Bronchial epithelial cell (primary cell): ENCODE data around the gene HES4. TPM values are rescaled to one million over a fixed set of nuclear protein-coding genes. Genes with fewer than 3 reads are reported as not detected.

ENCODE experiments used
- DNase-seq: peaks from one replicate; pipeline ENCODE4 v3.0.0-alpha.2; 2010; ENCODE audit warnings: low read depth
- FAIRE-seq: peaks from 2 replicates; lab custom pipeline; 2011; peaks lifted over from hg19 to GRCh38; lab: Jason Lieb, UNC
- H3K27me3 ChIP-seq: 2 replicates; pipeline ENCODE4 v1.5.1; 2011; ENCODE audit warnings: low read length; ENCODE audit not compliant: control insufficient read depth, insufficient read depth
- H3K36me3 ChIP-seq: 2 replicates; pipeline ENCODE4 v1.5.1; 2011; ENCODE audit warnings: low read length; ENCODE audit not compliant: control insufficient read depth, insufficient read depth
- H3K4me3 ChIP-seq: 2 replicates; pipeline ENCODE4 v1.5.1; 2011; ENCODE audit warnings: mild to moderate bottlenecking, low read depth, low read length, control low read depth
- CTCF ChIP-seq: IDR thresholded peaks from 2 replicates; pipeline ENCODE4 v1.5.1; 2011; ENCODE audit warnings: mild to moderate bottlenecking, moderate library complexity, low read length, control low read depth, inconsistent platforms; ENCODE audit not compliant: insufficient read depth, severe bottlenecking
- total RNA-seq: library from RNA; depleted of rRNA; stranded (reverse); fragments of >200 nt; gene quantifications from 2 replicates; pipeline ENCODE4 v1.2.1, GENCODE V29; 2014

HES4 gene
- total RNA-seq, 1 donor from 2014 or later = 42.6 TPM

GRCh38 chr1:1024771-1025699 is 25.1 kb upstream of the HES4 start:
- Histone ChIP-seq H3K27me3 (no peaks in the 10 kb centered on the region), H3K36me3 (peaks cover 33% of the 10 kb centered on the region), H3K4me3 (peak overlapping the region; percentile 36)
- peak; percentile 83 for DNase-seq
- TF ChIP-seq CTCF = no peak
- no peak for FAIRE-seq

GRCh38 chr1:1024149-1024770 is 24.4 kb upstream of the HES4 start:
- no peak overlapping the region for H3K4me3 ChIP-seq
- H3K27me3 ChIP-seq = no peaks in the 10 kb centered on the region

GRCh38 chr1:1023700-1024099 is 23.8 kb upstream of the HES4 start:
- no peaks in the 10 kb centered on the region for H3K27me3 ChIP-seq
- no peak overlapping the region for H3K4me3 ChIP-seq
- TF ChIP-seq CTCF = no peak
- DNase-seq (no peak), FAIRE-seq (no peak)
- peaks cover 33% of the 10 kb centered on the region for H3K36me3 ChIP-seq

More at GRCh38 chr1:1024149-1024770, 24.4 kb upstream of the HES4 start:
- no peak for DNase-seq
- peak; percentile 75 for FAIRE-seq
- H3K36me3 ChIP-seq = peaks cover 33% of the 10 kb centered on the region
- TF ChIP-seq CTCF = no peak

GRCh38 chr1:1022302-1023009 is 22.6 kb upstream of the HES4 start:
- no peak for TF ChIP-seq CTCF
- H3K36me3 ChIP-seq = peaks cover 27% of the 10 kb centered on the region
- FAIRE-seq (no peak), DNase-seq (no peak)
- H3K27me3 ChIP-seq = no peaks in the 10 kb centered on the region
- H3K4me3 ChIP-seq = no peak overlapping the region

GRCh38 chr1:1021920-1022259 is 22.0 kb upstream of the HES4 start:
- H3K27me3 ChIP-seq = no peaks in the 10 kb centered on the region
- H3K36me3 ChIP-seq = peaks cover 22% of the 10 kb centered on the region
- FAIRE-seq (peak; percentile 68), DNase-seq (peak; percentile 77)
- H3K4me3 ChIP-seq = peak overlapping the region; percentile 70
- no peak for TF ChIP-seq CTCF
